ENCODE data around the gene MBD4. TPM values are rescaled to one million over a fixed set of nuclear protein-coding genes. Genes with fewer than 3 reads are reported as not detected.

MBD4 gene
- total RNA-seq, 1 donor from 2014 or later, result 30.6 TPM

- no peak for DNase-seq (ENCODE audit: low spot score)
- intact Hi-C loops (cut with DNase I), result no loop called here
- peak; percentile 62 for ATAC-seq
These were observed 956 bp upstream of the MBD4 start for GRCh38 chr3:129440618-129441190.

GRCh38 chr3:129439226-129439816 is 427 bp downstream of the MBD4 start:
- intact Hi-C loops (cut with DNase I), result no loop called here
- peak; percentile 4 for ATAC-seq
- DNase-seq (ENCODE audit: low spot score), result peak; percentile 69

GRCh38 chr3:129435367-129435766 is 4.4 kb downstream of the MBD4 start:
- intact Hi-C loops (cut with DNase I), result no loop called here
- ATAC-seq (no peak), DNase-seq (ENCODE audit: low spot score) (no peak)

- ATAC-seq (no peak), DNase-seq (ENCODE audit: low spot score) (no peak)
- intact Hi-C loops (cut with DNase I), result no loop called here
These were observed 5.6 kb downstream of the MBD4 start for GRCh38 chr3:129434140-129434539.

GRCh38 chr3:129433565-129433964 is 6.2 kb downstream of the MBD4 start:
- intact Hi-C loops (cut with DNase I), result no loop called here
- ATAC-seq (no peak), DNase-seq (ENCODE audit: low spot score) (no peak)

GRCh38 chr3:129432671-129433070 is 7.1 kb downstream of the MBD4 start:
- no peak for DNase-seq (ENCODE audit: low spot score)
- intact Hi-C loops (cut with DNase I), result no loop called here
- no peak for ATAC-seq

GRCh38 chr3:129432036-129432435 is 7.7 kb downstream of the MBD4 start:
- intact Hi-C loops (cut with DNase I), result no loop called here
- ATAC-seq, result no peak
- no peak for DNase-seq (ENCODE audit: low spot score)

- intact Hi-C loops (cut with DNase I), result no loop called here
These were observed 10.1 kb downstream of the MBD4 start for GRCh38 chr3:129429602-129430001.

GRCh38 chr3:129429080-129429451 is 10.7 kb downstream of the MBD4 start:
- DNase-seq (ENCODE audit: low spot score) (no peak), ATAC-seq (no peak)
- intact Hi-C loops (cut with DNase I), result no loop called here

More at GRCh38 chr3:129429602-129430001, 10.1 kb downstream of the MBD4 start:
- no peak for DNase-seq (ENCODE audit: low spot score)
- no peak for ATAC-seq

GRCh38 chr3:129428376-129429079 is 11.2 kb downstream of the MBD4 start, which contains the start of gene EFCAB12:
Gene EFCAB12 (minus strand): TSS chr3:129428636. CDS start chr3:129428488, 148 bp downstream.
- intact Hi-C loops (cut with DNase I), result no loop called here
- DNase-seq (ENCODE audit: low spot score) (peak; percentile 99), ATAC-seq (peak; percentile 99)

GRCh38 chr3:129428007-129428375 is 11.8 kb downstream of the MBD4 start:
- intact Hi-C loops (cut with DNase I), result no loop called here
- ATAC-seq, result no peak

GRCh38 chr3:129425619-129426018 is 14.1 kb downstream of the MBD4 start:
- ATAC-seq, result no peak
- no peak for DNase-seq (ENCODE audit: low spot score)
- intact Hi-C loops (cut with DNase I), result no loop called here

More at GRCh38 chr3:129428007-129428375, 11.8 kb downstream of the MBD4 start:
- DNase-seq (ENCODE audit: low spot score), result no peak

GRCh38 chr3:129425213-129425612 is 14.5 kb downstream of the MBD4 start:
- peak; percentile 23 for DNase-seq (ENCODE audit: low spot score)
- ATAC-seq, result no peak
- intact Hi-C loops (cut with DNase I), result no loop called here

GRCh38 chr3:129424185-129424841 is 15.4 kb downstream of the MBD4 start:
- no peak for ATAC-seq
- DNase-seq (ENCODE audit: low spot score), result no peak
- intact Hi-C loops (cut with DNase I), result no loop called here

GRCh38 chr3:129422897-129423296 is 16.9 kb downstream of the MBD4 start:
- intact Hi-C loops (cut with DNase I), result no loop called here
- no peak for DNase-seq (ENCODE audit: low spot score)
- no peak for ATAC-seq

- no peak for DNase-seq (ENCODE audit: low spot score)
- intact Hi-C loops (cut with DNase I), result no loop called here
These were observed 17.6 kb downstream of the MBD4 start for GRCh38 chr3:129421988-129422745.

GRCh38 chr3:129421236-129421883 is 18.4 kb downstream of the MBD4 start:
- DNase-seq (ENCODE audit: low spot score), result peak; percentile 46
- intact Hi-C loops (cut with DNase I), result no loop called here
- ATAC-seq, result no peak

More at GRCh38 chr3:129421988-129422745, 17.6 kb downstream of the MBD4 start:
- ATAC-seq, result no peak

GRCh38 chr3:129419476-129419875 is 20.3 kb downstream of the MBD4 start:
- intact Hi-C loops (cut with DNase I), result no loop called here

More at GRCh38 chr3:129419476-129419875, 20.3 kb downstream of the MBD4 start:
- DNase-seq (ENCODE audit: low spot score) (peak; percentile 23), ATAC-seq (no peak)

All from sciatic nerve (tissue), 2 donors.